Osteoblast (primary cell): ENCODE results near the gene CXCL12. TPM values are rescaled to one million over a fixed set of nuclear protein-coding genes. Genes with fewer than 3 reads are reported as not detected.

Experiments used
- DNase-seq: peaks from one replicate; pipeline ENCODE4 v3.0.0; 2011; ENCODE audit warnings: low spot score, mixed read lengths; ENCODE audit not compliant: insufficient read length; ENCODE audit errors: missing footprints
- H2AFZ ChIP-seq: 2 replicates; pipeline ENCODE4 v1.6.0; 2011; ENCODE audit warnings: mild to moderate bottlenecking, low read length
- H3K27ac ChIP-seq: 2 replicates; pipeline ENCODE4 v1.5.1; 2011; ENCODE audit warnings: mild to moderate bottlenecking, low read depth, low read length, moderate library complexity
- H3K27me3 ChIP-seq: 2 replicates; pipeline ENCODE4 v1.6.0; 2012; ENCODE audit warnings: mild to moderate bottlenecking, control low read depth, inconsistent platforms, low read length, moderate library complexity; ENCODE audit not compliant: insufficient read depth
- H3K36me3 ChIP-seq: 2 replicates; pipeline ENCODE4 v1.5.1; 2011; ENCODE audit warnings: mild to moderate bottlenecking, low read length, control low read depth, moderate library complexity; ENCODE audit not compliant: insufficient read depth
- H3K4me1 ChIP-seq: 2 replicates; pipeline ENCODE4 v1.5.1; 2011; ENCODE audit warnings: mild to moderate bottlenecking, low read length, control low read depth, moderate library complexity; ENCODE audit not compliant: insufficient read depth
- H3K4me2 ChIP-seq: 2 replicates; pipeline ENCODE4 v1.6.0; 2011; ENCODE audit warnings: mild to moderate bottlenecking, low read length; ENCODE audit not compliant: insufficient read depth
- H3K4me3 ChIP-seq: fragments of 200-600 bp; sonication (generic); 3 replicates; pipeline ENCODE4 v1.5.1; 2012; ENCODE audit warnings: mild to moderate bottlenecking, low read length, inconsistent platforms; ENCODE audit not compliant: insufficient read depth
- H3K79me2 ChIP-seq: 2 replicates; pipeline ENCODE4 v1.6.0; 2012; ENCODE audit warnings: mild to moderate bottlenecking, low read length, control low read depth, inconsistent platforms; ENCODE audit not compliant: insufficient read depth
- H3K9me3 ChIP-seq: 2 replicates; pipeline ENCODE4 v1.5.1; 2011; ENCODE audit warnings: low read depth, low read length, control low read depth
- H4K20me1 ChIP-seq: 2 replicates; pipeline ENCODE4 v1.6.0; 2012; ENCODE audit warnings: mild to moderate bottlenecking, low read length, control low read depth; ENCODE audit not compliant: insufficient read depth
- total RNA-seq: library from RNA; depleted of rRNA; stranded (reverse); fragments of >200 nt; gene quantifications from 2 replicates; pipeline ENCODE4 v1.2.3, GENCODE V29; 2012
- TF ChIP-seq, protein P1 (sequence below): IDR thresholded peaks from 2 replicates; pipeline ENCODE4 v1.5.1; 2011; ENCODE audit warnings: mild to moderate bottlenecking, low read depth, low read length, moderate library complexity; ENCODE audit errors: extremely low read depth

Gene CXCL12
- total RNA-seq, 1 donor: 288 TPM

DNA sequence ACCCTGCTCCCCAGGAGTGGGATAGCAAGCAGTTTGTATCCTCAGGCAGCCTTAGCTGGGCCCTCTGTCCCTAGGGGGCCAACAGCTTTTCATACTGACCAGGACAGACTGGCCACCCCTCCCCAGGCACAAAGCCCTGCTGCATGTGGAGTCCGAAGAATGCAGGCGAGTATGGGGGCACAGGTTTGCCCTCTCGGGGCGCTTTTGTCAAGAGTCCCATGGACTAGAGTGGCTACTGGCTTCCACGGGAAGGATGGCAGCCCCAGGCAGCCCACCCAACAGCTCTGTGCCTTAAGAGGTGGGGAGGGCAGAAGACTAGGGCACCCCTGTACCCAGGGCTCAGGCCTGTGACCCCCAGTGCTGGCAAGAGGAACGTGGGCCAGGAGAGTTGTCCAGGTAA is 10.7 kb downstream of the CXCL12 start:
- Histone ChIP-seq H3K4me3 (no peak overlapping the region), H4K20me1 (peaks cover 70% of the 10 kb centered on the region), H3K4me2 (no peak overlapping the region), H3K36me3 (peaks cover 88% of the 10 kb centered on the region), H3K9me3 (no peaks in the 10 kb centered on the region), H2AFZ (no peak overlapping the region), H3K4me1 (peaks cover 12% of the 10 kb centered on the region), H3K79me2 (peaks cover 18% of the 10 kb centered on the region), H3K27me3 (no peaks in the 10 kb centered on the region), H3K27ac (no peak overlapping the region)
- TF ChIP-seq, protein P1, sequence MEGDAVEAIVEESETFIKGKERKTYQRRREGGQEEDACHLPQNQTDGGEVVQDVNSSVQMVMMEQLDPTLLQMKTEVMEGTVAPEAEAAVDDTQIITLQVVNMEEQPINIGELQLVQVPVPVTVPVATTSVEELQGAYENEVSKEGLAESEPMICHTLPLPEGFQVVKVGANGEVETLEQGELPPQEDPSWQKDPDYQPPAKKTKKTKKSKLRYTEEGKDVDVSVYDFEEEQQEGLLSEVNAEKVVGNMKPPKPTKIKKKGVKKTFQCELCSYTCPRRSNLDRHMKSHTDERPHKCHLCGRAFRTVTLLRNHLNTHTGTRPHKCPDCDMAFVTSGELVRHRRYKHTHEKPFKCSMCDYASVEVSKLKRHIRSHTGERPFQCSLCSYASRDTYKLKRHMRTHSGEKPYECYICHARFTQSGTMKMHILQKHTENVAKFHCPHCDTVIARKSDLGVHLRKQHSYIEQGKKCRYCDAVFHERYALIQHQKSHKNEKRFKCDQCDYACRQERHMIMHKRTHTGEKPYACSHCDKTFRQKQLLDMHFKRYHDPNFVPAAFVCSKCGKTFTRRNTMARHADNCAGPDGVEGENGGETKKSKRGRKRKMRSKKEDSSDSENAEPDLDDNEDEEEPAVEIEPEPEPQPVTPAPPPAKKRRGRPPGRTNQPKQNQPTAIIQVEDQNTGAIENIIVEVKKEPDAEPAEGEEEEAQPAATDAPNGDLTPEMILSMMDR: no peak
- no peak for DNase-seq

DNA sequence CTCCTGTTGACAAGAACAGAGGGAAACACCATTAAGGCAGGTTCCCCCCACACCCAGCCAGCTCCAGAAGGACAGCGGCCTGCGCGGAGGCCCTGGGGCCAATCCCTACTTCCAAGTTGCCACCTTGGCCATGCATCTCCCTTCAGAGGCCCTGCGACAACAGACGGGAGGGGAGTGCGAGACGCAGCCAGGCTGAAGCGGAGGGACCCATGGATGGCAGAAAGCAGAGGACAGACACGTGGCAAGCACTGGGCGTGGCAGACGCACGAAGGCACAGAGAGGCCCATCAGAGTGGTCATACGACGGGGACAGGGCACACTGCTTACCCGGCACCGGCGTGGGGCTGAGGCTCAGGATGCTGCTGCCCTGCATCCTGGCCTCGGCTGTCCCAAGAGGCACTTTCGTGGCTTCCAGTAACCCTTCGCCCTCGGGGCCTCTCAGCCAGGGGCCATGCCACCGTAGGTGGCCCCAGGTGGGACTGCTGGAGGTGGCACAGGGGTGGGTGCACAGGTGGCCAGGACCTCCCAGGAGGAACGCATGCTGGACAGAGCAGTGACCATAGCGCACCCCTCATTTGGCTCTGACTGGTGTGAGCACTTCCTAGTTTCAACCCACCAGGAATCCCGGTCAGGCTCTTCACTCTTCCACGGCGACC is 11.4 kb downstream of the CXCL12 start:
- H3K27me3 ChIP-seq: no peaks in the 10 kb centered on the region

DNA sequence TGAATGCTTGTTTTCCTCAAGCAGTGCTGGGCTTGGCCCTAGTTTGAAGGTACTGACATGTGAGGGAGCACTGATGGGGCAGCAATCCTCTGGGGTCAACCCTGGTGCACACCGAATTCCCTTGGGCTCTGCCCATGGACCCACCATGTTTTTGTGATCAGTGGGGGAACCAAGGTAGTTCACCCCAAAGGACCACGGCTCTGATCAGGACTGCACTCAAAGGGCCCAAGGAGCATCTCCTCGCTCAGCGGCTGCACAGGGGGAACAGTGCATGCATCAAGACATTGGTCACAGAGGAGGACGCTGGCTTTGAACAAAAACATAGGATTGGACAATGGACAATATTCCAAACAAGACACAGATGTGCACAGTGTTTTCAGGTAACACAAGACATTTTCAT is 12.7 kb downstream of the CXCL12 start:
- H2AFZ ChIP-seq: no peak overlapping the region
- TF ChIP-seq, protein P1: no peak

More for the DNA sequence above, 11.4 kb downstream of the CXCL12 start:
- Histone ChIP-seq H3K4me1 (peaks cover 12% of the 10 kb centered on the region), H4K20me1 (peaks cover 64% of the 10 kb centered on the region), H3K27ac (no peak overlapping the region), H3K4me2 (no peak overlapping the region), H3K79me2 (peaks cover 11% of the 10 kb centered on the region), H3K4me3 (no peak overlapping the region), H3K9me3 (no peaks in the 10 kb centered on the region), H3K36me3 (peaks cover 81% of the 10 kb centered on the region), H2AFZ (no peak overlapping the region)
- DNase-seq: peak; percentile 8
- TF ChIP-seq, protein P1: no peak

DNA sequence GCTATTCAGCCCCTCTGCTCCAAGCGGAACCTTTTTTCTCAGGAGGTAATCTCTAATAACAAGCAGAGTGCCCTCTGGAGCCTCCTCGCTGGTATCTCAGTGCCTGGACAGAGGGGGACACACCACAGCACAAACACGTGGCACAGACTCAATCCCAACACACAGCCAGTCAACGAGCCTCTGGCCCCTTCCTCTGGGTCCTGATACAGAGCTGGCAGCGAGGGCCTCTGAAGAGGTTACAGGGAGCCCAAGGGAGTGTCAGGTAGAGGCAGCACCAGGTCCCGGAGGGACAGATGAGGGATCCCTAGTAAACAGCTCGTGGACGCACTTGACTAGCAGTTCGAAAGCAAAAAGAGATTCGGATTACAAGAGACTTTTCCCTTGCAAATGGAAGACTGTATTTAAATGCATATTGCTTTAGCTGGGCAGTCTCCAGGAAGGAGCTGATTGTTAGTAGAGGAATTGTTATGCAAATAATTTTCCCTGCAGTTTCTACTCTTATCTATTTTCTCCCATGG is 14.1 kb downstream of the CXCL12 start:
- H3K36me3 ChIP-seq: peaks cover 54% of the 10 kb centered on the region
- TF ChIP-seq, protein P1: no peak
- no peak for DNase-seq
- H3K9me3 ChIP-seq: no peaks in the 10 kb centered on the region
- no peak overlapping the region for H3K4me3 ChIP-seq
- H3K27me3 ChIP-seq: no peaks in the 10 kb centered on the region
- peak overlapping the region; percentile 28 for H3K27ac ChIP-seq
- peaks cover 12% of the 10 kb centered on the region for H3K4me1 ChIP-seq
- H3K4me2 ChIP-seq: no peak overlapping the region
- H2AFZ ChIP-seq: no peak overlapping the region
- no peaks in the 10 kb centered on the region for H3K79me2 ChIP-seq
- peaks cover 48% of the 10 kb centered on the region for H4K20me1 ChIP-seq

More for the DNA sequence above, 12.7 kb downstream of the CXCL12 start:
- no peak overlapping the region for H3K27ac ChIP-seq
- H3K79me2 ChIP-seq: no peaks in the 10 kb centered on the region
- H4K20me1 ChIP-seq: peaks cover 53% of the 10 kb centered on the region
- H3K4me2 ChIP-seq: no peak overlapping the region
- H3K27me3 ChIP-seq: no peaks in the 10 kb centered on the region
- H3K36me3 ChIP-seq: peaks cover 68% of the 10 kb centered on the region
- H3K4me1 ChIP-seq: peaks cover 12% of the 10 kb centered on the region
- H3K9me3 ChIP-seq: no peaks in the 10 kb centered on the region
- DNase-seq: no peak
- H3K4me3 ChIP-seq: no peak overlapping the region
